HepG2 (cell line): ENCODE data around the gene WNT3. TPM values are rescaled to one million over a fixed set of nuclear protein-coding genes. Genes with fewer than 3 reads are reported as not detected.

Experiments
- GZF1 ChIP-seq: sonication (generic); formaldehyde crosslinking; IDR thresholded peaks from 2 replicates; pipeline ENCODE4 v1.5.1; 2020; ENCODE audit warnings: mild to moderate bottlenecking, missing genetic modification reagents
- NR2F2 ChIP-seq: IDR thresholded peaks from 2 replicates; pipeline ENCODE4 v1.6.1; 2012; ENCODE audit warnings: low read depth, inconsistent platforms, borderline replicate concordance
- SMYD3 ChIP-seq: sonication (generic); formaldehyde crosslinking; IDR thresholded peaks from 2 replicates; pipeline ENCODE4 v1.8.1; 2023; ENCODE audit warnings: mild to moderate bottlenecking, missing genetic modification reagents
- SUZ12 ChIP-seq: fragments of 150-350 bp; IDR thresholded peaks from 2 replicates; pipeline ENCODE4 v1.6.1; 2014; ENCODE audit warnings: low read depth, low read length
- ZNF749 ChIP-seq: sonication (generic); formaldehyde crosslinking; IDR thresholded peaks from 2 replicates; pipeline ENCODE4 v1.8.0; 2022; ENCODE audit warnings: mild to moderate bottlenecking, missing genetic modification reagents, moderate library complexity, borderline replicate concordance
- ZNF780A ChIP-seq: sonication (generic); formaldehyde crosslinking; IDR thresholded peaks from 2 replicates; pipeline ENCODE4 v1.8.0; 2022; ENCODE audit warnings: mild to moderate bottlenecking, missing genetic modification reagents, moderate library complexity
- polyA plus RNA-seq, 8 experiments: library from polyadenylated mRNA; depleted of rRNA in 3 of 8; stranded (reverse) in 7 of 8; unstranded in 1 of 8; fragments of >200 nt; fragmentation: Illumina TruSeq in 4 of 8; extraction: Trizol in 4 of 8; gene quantifications; 2 replicates each; pipeline versions ENCODE4 v1.2.1 to v1.2.3, GENCODE V29; 2011 to 2016; ENCODE audit warnings: low read depth in 4 of 8, missing spikeins in 1 of 8, mixed read lengths in 1 of 8; ENCODE audit not compliant: insufficient read depth in 1 of 8
- total RNA-seq, 5 experiments: library from RNA; depleted of rRNA; stranded (reverse); fragments of >200 nt; fragmentation: Illumina TruSeq; extraction: Trizol; gene quantifications; 2 replicates each; pipeline ENCODE4 v1.2.3, GENCODE V29; 2016; ENCODE audit warnings: low read depth in 1 of 5
- TF ChIP-seq, protein P1 (sequence below): sonication (generic); formaldehyde crosslinking; IDR thresholded peaks from 2 replicates; pipeline ENCODE4 v1.8.1; 2023; ENCODE audit warnings: missing genetic modification reagents, inconsistent platforms, borderline replicate concordance
- TF ChIP-seq, protein P2 (sequence below): IDR thresholded peaks from 2 replicates; pipeline ENCODE4 v1.6.1; 2012; ENCODE audit warnings: low read length, improper control_type of control experiment
- TF ChIP-seq, protein P3 (sequence below): sonication (generic); formaldehyde crosslinking; IDR thresholded peaks from 2 replicates; pipeline ENCODE4 v1.8.0; 2022; ENCODE audit warnings: missing genetic modification reagents, mild to moderate bottlenecking, inconsistent platforms, borderline replicate concordance
- TF ChIP-seq, protein P4 (sequence below): sonication (generic); formaldehyde crosslinking; IDR thresholded peaks from 2 replicates; pipeline ENCODE4 v1.5.1; 2020; ENCODE audit warnings: mild to moderate bottlenecking, missing genetic modification reagents, borderline replicate concordance
- TF ChIP-seq, protein P5 (sequence below): sonication (generic); formaldehyde crosslinking; IDR thresholded peaks from 2 replicates; pipeline ENCODE4 v1.4.0; 2020; ENCODE audit warnings: mild to moderate bottlenecking, missing genetic modification reagents
- TF ChIP-seq, protein P6 (sequence below): sonication (generic); formaldehyde crosslinking; IDR thresholded peaks from 2 replicates; pipeline ENCODE4 v1.4.0; 2020; ENCODE audit warnings: missing genetic modification reagents, low read depth, mild to moderate bottlenecking, borderline replicate concordance

Gene WNT3
- total and polyA plus RNA-seq, 2 of the 13 experiments (the other 11 are each of a cell fraction or from before 2014, with no cell fraction given): 8.5 to 10.3 TPM

DNA sequence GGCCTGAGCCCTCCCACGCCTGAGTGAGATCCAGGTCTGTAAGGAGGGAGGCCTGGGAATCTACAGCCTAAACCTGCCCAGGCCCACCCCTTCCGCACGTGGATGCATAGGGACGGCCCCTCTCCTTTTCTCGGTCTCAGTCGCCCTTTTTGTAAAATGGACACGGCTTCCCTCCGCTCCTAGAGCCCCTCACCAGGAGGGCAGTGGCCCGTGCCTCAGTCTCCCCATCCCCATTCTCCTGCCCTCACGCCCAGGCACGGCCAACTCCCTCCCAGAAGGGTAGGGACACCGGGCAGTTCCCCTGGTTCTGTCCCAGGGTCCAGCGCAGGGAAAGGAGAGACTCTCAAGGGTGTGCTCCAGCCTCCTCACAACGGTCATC lies 48.1 kb downstream of the WNT3 start (continued):
- TF ChIP-seq SUZ12 (no peak), ZNF780A (CRISPR knock-in tag) (no peak), SMYD3 (no peak), NR2F2 (no peak), ZNF749 (CRISPR knock-in tag) (no peak; the same call in 1 of the 2 replicates), GZF1 (CRISPR knock-in tag) (no peak; the same call in 1 of the 2 replicates)
- TF ChIP-seq, protein P1, sequence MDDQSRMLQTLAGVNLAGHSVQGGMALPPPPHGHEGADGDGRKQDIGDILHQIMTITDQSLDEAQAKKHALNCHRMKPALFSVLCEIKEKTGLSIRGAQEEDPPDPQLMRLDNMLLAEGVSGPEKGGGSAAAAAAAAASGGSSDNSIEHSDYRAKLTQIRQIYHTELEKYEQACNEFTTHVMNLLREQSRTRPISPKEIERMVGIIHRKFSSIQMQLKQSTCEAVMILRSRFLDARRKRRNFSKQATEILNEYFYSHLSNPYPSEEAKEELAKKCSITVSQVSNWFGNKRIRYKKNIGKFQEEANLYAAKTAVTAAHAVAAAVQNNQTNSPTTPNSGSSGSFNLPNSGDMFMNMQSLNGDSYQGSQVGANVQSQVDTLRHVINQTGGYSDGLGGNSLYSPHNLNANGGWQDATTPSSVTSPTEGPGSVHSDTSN (CRISPR knock-in tag): peak; percentile 21; the same call in 1 of the 2 replicates
- TF ChIP-seq, protein P2, sequence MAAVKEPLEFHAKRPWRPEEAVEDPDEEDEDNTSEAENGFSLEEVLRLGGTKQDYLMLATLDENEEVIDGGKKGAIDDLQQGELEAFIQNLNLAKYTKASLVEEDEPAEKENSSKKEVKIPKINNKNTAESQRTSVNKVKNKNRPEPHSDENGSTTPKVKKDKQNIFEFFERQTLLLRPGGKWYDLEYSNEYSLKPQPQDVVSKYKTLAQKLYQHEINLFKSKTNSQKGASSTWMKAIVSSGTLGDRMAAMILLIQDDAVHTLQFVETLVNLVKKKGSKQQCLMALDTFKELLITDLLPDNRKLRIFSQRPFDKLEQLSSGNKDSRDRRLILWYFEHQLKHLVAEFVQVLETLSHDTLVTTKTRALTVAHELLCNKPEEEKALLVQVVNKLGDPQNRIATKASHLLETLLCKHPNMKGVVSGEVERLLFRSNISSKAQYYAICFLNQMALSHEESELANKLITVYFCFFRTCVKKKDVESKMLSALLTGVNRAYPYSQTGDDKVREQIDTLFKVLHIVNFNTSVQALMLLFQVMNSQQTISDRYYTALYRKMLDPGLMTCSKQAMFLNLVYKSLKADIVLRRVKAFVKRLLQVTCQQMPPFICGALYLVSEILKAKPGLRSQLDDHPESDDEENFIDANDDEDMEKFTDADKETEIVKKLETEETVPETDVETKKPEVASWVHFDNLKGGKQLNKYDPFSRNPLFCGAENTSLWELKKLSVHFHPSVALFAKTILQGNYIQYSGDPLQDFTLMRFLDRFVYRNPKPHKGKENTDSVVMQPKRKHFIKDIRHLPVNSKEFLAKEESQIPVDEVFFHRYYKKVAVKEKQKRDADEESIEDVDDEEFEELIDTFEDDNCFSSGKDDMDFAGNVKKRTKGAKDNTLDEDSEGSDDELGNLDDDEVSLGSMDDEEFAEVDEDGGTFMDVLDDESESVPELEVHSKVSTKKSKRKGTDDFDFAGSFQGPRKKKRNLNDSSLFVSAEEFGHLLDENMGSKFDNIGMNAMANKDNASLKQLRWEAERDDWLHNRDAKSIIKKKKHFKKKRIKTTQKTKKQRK: no peak
- TF ChIP-seq, protein P3, sequence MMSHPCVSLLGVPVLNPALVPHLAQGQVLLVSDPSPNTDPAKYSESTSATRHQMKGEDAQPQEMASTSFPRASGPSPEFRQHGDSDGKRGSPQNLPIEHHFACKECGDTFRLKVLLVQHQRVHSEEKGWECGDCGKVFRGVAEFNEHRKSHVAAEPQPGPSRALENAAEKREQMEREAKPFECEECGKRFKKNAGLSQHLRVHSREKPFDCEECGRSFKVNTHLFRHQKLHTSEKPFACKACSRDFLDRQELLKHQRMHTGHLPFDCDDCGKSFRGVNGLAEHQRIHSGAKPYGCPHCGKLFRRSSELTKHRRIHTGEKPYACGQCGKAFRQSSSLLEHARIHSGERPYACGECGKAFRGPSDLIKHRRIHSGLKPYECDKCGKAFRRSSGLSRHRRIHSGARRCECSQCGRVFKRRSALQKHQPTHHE: no peak
- TF ChIP-seq, protein P4, sequence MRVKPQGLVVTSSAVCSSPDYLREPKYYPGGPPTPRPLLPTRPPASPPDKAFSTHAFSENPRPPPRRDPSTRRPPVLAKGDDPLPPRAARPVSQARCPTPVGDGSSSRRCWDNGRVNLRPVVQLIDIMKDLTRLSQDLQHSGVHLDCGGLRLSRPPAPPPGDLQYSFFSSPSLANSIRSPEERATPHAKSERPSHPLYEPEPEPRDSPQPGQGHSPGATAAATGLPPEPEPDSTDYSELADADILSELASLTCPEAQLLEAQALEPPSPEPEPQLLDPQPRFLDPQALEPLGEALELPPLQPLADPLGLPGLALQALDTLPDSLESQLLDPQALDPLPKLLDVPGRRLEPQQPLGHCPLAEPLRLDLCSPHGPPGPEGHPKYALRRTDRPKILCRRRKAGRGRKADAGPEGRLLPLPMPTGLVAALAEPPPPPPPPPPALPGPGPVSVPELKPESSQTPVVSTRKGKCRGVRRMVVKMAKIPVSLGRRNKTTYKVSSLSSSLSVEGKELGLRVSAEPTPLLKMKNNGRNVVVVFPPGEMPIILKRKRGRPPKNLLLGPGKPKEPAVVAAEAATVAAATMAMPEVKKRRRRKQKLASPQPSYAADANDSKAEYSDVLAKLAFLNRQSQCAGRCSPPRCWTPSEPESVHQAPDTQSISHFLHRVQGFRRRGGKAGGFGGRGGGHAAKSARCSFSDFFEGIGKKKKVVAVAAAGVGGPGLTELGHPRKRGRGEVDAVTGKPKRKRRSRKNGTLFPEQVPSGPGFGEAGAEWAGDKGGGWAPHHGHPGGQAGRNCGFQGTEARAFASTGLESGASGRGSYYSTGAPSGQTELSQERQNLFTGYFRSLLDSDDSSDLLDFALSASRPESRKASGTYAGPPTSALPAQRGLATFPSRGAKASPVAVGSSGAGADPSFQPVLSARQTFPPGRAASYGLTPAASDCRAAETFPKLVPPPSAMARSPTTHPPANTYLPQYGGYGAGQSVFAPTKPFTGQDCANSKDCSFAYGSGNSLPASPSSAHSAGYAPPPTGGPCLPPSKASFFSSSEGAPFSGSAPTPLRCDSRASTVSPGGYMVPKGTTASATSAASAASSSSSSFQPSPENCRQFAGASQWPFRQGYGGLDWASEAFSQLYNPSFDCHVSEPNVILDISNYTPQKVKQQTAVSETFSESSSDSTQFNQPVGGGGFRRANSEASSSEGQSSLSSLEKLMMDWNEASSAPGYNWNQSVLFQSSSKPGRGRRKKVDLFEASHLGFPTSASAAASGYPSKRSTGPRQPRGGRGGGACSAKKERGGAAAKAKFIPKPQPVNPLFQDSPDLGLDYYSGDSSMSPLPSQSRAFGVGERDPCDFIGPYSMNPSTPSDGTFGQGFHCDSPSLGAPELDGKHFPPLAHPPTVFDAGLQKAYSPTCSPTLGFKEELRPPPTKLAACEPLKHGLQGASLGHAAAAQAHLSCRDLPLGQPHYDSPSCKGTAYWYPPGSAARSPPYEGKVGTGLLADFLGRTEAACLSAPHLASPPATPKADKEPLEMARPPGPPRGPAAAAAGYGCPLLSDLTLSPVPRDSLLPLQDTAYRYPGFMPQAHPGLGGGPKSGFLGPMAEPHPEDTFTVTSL (CRISPR knock-in tag): no peak
- TF ChIP-seq, protein P5, sequence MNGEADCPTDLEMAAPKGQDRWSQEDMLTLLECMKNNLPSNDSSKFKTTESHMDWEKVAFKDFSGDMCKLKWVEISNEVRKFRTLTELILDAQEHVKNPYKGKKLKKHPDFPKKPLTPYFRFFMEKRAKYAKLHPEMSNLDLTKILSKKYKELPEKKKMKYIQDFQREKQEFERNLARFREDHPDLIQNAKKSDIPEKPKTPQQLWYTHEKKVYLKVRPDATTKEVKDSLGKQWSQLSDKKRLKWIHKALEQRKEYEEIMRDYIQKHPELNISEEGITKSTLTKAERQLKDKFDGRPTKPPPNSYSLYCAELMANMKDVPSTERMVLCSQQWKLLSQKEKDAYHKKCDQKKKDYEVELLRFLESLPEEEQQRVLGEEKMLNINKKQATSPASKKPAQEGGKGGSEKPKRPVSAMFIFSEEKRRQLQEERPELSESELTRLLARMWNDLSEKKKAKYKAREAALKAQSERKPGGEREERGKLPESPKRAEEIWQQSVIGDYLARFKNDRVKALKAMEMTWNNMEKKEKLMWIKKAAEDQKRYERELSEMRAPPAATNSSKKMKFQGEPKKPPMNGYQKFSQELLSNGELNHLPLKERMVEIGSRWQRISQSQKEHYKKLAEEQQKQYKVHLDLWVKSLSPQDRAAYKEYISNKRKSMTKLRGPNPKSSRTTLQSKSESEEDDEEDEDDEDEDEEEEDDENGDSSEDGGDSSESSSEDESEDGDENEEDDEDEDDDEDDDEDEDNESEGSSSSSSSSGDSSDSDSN (CRISPR knock-in tag): no peak; the same call in 1 of the 2 replicates
- TF ChIP-seq, protein P6, sequence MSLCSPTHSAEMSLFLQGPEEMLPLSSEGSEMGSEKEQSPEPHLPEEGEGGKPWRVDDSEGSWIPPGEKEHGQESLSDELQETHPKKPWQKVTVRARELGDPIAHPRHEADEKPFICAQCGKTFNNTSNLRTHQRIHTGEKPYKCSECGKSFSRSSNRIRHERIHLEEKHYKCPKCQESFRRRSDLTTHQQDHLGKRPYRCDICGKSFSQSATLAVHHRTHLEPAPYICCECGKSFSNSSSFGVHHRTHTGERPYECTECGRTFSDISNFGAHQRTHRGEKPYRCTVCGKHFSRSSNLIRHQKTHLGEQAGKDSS (CRISPR knock-in tag): 0 out of 2 replicates have a peak, but pooled peaks have one; percentile 2
